ENCODE measurements around the gene MARF1.

MARF1 gene

DNA sequence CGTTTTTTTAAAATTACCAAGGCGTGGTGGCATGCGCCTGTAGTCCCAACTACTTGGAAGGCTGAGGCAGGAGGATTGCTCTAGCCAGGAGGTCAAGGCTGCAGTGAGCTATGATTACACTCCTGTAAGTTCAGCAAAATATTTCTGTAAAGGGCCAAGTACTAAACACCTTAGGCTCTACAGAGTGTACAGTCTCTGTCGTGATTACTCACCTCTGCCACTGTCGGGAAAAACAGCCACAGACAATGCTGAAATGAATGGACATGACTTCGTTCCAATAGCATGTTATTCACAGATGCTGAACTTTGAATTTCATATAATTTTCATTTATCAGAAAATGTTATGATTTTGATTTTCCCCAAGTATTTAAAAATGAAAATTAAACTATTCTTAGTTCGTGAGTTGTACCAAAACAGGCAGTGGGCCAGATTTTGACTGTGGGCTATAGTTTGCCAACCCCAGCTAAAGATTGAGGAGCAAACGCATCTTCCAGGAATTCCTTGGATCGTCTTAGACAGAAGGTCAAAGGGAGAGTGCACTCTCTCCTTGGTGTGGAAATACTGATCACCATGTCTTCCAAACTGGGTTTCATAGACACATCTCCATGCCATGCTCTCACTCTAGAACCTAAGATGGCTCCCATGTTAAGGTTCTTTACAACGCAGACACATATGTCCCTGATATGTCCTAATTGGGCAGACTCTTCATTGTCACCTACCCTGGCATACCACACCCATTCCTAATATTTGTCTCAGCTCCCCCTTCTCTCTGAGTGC is 89.5 kb downstream of the MARF1 start:
- TF ChIP-seq GATA2 (IDR thresholded peaks at IDR 0.05; ENCODE audit: low read depth, low read length) (no peak), GATA3 (IDR thresholded peaks at IDR 0.05; ENCODE audit: low read depth, low read length) (no peak)

DNA sequence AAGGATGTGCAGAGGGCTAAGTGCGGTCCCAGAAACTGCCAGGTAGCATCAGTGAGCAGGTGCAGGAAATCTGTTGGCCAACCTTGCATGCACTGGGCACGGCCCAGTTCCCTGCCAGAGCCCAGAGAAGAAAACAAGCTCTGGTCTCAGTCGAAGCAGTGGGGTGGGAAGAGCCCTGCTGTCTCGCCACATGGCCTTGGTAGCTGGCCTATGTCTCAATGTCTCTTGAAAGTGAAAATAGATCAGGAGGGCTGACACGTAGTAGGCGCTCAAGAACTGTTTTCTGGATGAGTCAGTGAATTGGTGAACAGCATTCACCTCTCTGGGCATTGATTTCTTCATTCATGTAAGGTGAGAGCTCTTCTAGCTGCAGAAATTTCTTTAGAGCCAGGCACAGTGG is 90.4 kb downstream of the MARF1 start:
- no peak for TF ChIP-seq GATA3 (IDR thresholded peaks at IDR 0.05; ENCODE audit: low read depth, low read length)
- no peak for TF ChIP-seq GATA2 (IDR thresholded peaks at IDR 0.05; ENCODE audit: low read depth, low read length)

DNA sequence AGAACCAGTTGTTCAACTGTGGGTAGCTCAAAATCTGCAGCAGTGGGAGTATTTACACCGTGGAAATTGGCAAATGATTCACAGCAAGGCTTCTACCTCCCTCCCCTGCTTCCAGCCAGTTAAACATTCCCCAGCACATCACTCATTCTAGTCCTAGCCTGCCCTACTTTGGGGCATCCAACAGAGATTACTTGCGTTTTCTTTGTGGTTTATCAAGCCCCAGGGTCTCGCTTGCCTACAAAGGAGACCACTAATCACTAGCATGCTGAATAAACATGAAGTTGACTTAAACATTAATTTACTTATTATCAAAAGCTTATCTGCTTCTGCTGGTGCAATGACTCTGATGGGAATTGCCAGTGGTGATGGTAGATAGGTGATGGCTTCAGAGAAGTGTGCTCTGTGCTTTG is 94.5 kb downstream of the MARF1 start:
- no peak for TF ChIP-seq GATA2 (IDR thresholded peaks at IDR 0.05; ENCODE audit: low read depth, low read length)
- no peak for TF ChIP-seq GATA3 (IDR thresholded peaks at IDR 0.05; ENCODE audit: low read depth, low read length)

DNA sequence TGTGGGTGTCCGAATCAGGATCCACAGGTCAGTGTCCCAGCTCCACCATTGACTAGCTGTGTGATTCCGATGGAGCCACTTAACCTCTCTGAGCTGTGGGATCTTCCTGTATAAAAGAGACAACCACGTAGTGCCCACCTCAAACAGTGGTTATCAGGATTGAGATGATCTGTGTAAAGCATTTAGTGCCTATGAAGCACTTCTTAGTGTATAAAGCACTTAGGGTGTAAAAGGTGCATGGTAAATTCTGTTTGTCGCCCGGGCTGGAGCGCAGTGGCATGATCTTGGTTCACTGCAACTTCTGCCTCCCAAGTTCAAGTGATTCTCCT is 95.2 kb downstream of the MARF1 start:
- TF ChIP-seq GATA3 (IDR thresholded peaks at IDR 0.05; ENCODE audit: low read depth, low read length) = no peak
- no peak for TF ChIP-seq GATA2 (IDR thresholded peaks at IDR 0.05; ENCODE audit: low read depth, low read length)

DNA sequence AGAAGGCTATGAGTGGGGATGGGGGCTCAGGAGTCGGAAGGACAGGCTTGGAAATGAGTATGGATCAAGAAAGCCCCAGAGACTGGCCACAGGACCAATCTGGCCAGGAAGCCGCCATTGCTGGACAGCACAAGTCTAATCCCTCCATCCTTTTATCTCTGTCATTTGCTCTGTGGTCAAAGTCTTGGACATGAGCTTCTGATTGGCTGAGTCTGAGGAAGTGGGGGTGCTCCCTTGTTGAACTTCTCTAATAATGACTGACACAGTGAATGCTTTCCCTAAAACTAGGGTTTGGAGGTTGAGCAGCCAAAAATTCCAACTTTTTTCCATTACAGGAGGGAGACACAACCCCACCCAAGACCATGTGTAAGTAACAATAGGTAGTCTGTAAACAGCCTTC is 97.4 kb downstream of the MARF1 start:
- TF ChIP-seq GATA2 (IDR thresholded peaks at IDR 0.05; ENCODE audit: low read depth, low read length) (no peak), GATA3 (IDR thresholded peaks at IDR 0.05; ENCODE audit: low read depth, low read length) (no peak)

DNA sequence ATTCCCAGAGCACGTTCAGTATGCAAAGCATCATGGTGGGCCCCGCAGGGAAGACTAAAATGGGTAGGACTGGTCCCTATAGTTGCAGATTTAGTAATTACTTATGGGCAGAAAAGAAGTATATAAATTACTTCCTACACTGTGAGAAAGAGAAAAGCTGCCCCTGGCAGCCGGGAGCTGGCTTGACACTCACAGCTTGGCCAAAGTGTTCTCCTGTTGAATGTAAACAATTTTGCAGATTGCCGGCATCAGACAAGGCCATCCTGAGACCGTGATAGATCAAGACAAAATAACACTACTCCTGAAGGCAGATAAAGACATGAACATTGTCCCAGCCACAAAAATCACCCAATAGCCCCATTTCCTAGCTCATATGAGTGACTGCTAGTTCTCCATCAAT is 98.5 kb downstream of the MARF1 start:
- TF ChIP-seq GATA2 (IDR thresholded peaks at IDR 0.05; ENCODE audit: low read depth, low read length) (no peak), GATA3 (IDR thresholded peaks at IDR 0.05; ENCODE audit: low read depth, low read length) (no peak)
